GM08714 (cell line): Measurements from ENCODE around the gene HSD17B11.
"Not testable (repeated sequence)": the region's sequence is repeated elsewhere in the genome, so short reads cannot be mapped to it uniquely, and the experiment has no call there.

Experiments
- H3K4me3 ChIP-seq: fragments of 200-500 bp; sonication (Bioruptor generic); 2 replicates; pipeline ENCODE4 v1.5.1; 2014; ENCODE audit warnings: mild to moderate bottlenecking, low read length, inconsistent platforms
- ZNF274 ChIP-seq: IDR thresholded peaks from 2 replicates; pipeline ENCODE4 v1.6.1; 2012; ENCODE audit warnings: mild to moderate bottlenecking, low read depth, low read length

HSD17B11 gene

DNA sequence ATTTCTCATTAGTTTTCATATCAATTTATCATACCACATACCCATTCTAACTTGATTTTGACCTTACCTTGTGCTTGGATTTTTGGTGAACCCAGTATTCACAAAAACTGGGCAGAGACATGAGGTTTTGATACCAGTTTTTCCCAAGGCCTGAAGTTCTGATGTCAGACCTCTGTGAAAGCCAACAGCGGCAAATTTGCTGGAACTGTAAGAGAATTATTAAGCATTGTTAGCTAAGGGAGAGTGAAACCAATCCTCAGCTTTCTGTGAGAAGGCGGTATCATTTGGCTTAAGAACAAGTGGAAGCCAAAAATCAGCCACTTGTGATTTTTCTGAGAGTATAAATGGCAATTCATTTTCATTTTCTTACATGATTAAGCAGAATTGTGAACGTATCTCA, 77.2 kb downstream of the HSD17B11 start:
- TF ChIP-seq ZNF274 = no peak
- H3K4me3 ChIP-seq = no peak overlapping the region

DNA sequence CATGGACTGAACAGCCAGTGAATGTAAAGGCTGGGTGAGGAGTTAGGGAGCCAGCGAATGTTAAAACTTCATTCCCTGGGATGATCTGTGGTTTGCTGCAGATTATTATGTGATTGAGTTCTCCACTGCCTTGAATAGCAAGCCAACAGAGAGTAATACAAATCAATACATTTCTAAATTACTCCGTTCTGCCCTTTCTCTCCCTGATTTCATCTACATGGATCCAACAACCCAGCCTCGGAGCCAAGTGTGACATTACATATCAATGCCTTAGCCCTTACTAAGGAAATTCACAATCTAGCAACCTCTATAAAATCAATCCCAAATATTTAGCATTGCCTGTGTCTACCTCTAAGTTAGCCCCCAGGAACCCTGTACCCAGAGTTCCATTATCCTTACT, 79.3 kb downstream of the HSD17B11 start:
- no peak overlapping the region for H3K4me3 ChIP-seq
- no peak for TF ChIP-seq ZNF274

DNA sequence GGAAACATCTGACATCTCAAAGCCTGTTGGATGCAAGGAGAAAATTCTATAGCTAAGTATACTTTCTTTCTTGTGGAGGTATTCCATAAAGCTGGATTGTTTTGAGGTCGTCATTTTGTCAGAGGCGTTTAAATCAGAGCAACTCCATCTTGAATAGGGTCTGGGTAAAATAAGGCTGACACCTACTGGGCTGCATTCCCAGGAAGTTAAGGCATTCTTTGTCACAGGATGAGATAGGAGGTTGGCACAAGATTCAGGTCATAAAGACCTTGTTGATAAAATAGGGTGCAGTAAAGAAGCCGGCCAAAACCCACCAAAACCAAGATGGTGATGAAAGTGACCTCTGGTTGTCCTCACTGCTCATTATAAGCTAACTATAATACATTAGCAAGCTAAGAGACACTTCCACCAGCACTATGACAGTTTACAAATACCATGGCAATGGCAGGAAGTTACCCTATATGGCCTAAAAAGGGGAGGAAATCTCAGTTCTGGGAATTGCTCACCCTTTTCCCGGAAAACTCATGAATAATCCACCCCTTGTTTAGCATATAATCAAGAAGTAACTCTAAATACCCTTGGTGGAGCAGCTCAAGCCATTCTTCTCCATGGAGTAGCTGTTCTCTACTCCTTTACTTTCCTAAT, 80.2 kb downstream of the HSD17B11 start:
- no peak for TF ChIP-seq ZNF274
- H3K4me3 ChIP-seq = no peak overlapping the region

DNA sequence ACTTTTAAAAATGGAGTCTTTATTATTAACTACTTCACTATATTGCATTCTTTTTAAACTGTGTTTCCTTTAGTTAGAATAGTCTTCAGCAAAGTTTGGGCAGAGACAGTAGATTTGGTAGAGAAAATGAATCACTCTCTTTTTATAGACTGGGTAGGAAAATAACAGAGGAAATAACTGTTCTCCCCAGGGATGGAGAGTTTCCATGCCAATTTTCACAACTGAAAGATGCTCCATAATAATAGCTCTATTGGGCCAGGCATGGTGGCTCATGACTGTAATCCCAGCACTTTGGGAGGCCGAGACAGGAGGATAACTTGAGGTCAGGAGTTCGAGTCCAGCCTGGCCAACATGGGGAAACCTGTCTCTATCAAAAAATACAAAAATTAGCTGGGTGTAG, 81.4 kb downstream of the HSD17B11 start:
- H3K4me3 ChIP-seq = no peak overlapping the region
- TF ChIP-seq ZNF274 = no peak

DNA sequence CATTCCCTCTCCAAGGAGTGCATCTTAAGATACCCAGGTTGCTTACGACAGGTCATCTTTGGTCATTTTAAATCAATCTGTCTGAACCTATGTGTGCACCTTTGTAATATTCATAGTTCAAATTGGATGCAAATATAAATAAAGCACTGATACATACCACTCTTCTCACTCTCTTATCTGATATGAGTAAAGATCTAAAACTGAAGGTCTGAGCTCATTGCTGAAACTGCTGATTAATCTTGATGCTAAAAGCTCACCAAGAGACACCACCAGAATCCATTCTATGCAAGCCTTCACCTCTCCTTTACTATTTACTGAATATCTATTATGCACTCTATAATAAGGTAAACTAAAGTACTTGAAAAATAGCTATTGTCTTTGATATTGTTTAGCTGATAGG, 84.9 kb downstream of the HSD17B11 start:
- no peak for TF ChIP-seq ZNF274
- H3K4me3 ChIP-seq = no peak overlapping the region

DNA sequence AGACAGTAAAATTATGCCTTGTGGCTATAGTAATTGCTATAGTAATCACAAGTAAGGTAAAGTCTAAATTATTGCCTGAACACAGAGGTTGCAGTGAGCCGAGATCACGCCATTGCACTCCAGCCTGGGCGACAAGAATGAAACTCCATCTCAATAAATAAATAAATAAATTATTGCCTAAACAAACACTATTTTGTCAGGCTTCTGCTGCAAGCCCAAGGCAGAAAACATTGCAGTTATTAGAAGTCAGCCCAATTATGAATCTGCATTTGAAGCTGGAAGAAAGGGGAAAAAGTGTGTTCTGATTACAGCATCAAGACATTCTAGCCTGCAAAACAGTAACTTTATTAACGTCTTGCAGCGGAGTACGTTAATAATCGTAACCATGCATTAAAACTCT, 85.4 kb downstream of the HSD17B11 start:
- H3K4me3 ChIP-seq = no peak overlapping the region
- no peak for TF ChIP-seq ZNF274

DNA sequence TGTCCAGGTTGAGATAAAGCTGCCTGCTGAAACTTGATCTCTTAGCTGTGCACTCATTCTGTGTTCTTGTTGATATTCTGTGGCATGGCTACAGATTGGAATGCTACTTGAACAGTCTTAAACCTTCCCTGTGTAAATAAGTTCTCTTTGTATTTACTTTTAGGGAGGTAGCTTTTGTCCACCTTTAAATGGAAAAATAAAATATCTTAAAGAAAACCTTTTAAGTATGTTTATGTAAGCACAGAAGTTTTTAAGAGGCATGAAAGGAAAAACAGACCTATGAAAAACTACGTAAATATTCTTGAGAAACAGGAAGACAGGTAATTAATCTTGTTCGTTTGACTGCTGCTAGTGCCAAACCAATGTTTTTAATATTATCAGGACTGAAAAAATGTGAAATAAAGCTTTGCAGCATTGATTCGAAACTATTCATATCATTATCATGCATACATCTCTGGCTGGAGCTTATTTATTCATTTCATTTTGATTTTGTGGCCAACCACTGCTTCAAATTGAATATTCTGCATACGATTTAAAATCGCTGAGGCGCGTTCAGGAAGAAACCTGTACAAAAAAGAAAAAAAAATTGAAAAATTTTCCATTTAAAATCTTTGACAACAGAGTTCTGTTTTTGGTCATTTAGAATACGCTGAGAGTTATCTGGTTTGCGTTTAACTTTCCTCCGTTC, 86.1 kb downstream of the HSD17B11 start:
- TF ChIP-seq ZNF274 = no peak
- no peak overlapping the region for H3K4me3 ChIP-seq

DNA sequence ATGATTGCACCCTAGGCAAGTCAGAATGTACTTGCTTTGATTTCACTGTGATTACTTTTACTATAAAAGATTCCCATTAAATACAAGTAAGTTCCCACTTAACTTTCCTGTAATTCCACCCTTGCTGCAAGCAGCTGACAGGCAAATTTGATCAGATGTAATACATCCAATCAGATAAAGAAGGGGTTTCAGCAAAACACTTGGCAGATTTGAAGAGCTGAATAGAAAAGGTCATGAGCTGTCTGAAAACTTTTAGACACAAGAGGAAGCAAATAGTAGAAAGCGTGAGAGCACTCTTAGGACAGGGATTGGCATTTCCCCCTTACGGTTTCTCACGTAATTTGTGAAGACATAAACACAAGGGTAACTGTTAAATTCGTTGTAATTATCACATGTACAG, 91.1 kb downstream of the HSD17B11 start:
- TF ChIP-seq ZNF274 = no peak
- no peak overlapping the region for H3K4me3 ChIP-seq

DNA sequence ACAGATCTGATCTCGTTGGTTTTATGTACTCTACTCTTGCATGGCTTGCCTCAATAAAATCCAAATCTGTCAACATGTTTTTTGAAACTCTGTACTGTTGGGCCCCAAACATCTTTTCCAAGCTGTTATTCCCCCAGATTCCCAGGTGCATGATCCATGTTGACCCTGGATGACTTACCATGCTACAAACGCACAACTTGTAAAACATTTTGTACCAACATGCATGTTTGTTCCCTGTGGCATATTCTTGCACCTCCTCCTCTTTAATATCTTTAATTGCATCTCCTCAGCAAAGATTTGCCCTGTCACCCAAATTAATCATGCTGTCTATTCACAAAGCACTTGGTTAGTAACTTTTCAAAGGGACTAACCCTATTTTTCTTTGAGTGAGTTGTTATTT, 92.6 kb downstream of the HSD17B11 start:
- H3K4me3 ChIP-seq = no peak overlapping the region
- TF ChIP-seq ZNF274 = no peak

DNA sequence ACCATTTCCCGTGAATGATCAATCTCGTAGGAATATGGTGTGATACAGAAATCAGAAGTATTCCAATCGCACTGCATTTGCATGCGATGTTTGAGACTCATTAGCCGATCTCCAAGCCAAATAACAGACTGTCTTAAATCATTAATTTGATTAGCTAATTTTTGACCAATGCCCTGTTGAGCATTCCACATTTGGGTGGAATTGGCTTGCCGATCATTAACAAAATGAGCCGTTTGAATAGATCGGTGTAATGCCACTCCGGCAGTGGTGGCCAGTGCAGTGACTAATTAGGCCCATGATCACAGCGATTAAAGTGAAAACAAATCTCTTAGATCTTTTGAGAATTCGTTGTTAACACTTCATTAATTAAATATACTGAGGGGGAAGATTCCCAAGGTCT, 96.1 kb downstream of the HSD17B11 start:
- H3K4me3 ChIP-seq = not testable (repeated sequence)

DNA sequence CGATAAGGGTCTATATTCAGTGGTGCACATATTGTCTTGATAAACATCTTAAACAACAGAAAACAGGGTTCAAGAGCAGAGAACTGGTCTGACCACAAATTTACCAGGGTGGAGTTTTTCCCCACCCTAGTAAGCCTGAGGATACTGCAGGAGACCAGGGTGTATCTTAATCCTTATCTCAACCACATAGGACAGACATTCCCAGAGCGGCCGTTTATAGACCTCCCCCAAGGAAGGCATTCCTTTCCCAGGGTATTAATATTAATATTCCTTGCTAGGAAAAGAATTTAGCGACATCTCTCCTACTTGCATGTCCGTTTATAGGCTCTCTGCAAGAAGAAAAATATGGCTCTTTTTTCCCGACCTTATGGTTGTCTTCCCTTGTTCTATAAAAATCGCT, 97.1 kb downstream of the HSD17B11 start:
- not testable (repeated sequence) for H3K4me3 ChIP-seq

DNA sequence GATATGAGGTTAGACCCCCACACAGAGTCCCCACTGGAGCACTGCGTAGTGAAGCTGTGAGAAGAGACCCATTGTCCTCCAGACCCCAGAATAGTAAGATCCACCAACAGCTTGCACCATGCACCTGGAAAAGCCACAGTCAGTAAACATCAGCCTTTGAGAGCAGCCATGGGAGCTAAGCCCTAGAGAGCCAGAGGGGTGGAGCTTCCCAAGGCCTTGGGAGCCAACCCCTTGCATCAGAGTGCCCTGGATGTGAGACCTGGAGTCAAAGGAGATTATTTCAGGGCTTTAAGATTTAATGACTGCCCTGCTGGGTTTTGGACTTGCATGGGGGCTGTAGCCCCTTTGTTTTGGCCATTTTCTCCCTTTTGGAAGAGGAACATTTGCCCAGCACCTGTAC, 104.0 kb downstream of the HSD17B11 start:
- no peak overlapping the region for H3K4me3 ChIP-seq
- no peak for TF ChIP-seq ZNF274
